ENCODE results near the gene BICDL1. TPM values are rescaled to one million over a fixed set of nuclear protein-coding genes. Genes with fewer than 3 reads are reported as not detected.

BICDL1 gene
- total and polyA plus RNA-seq, 2 of the 4 experiments (the other 2 are of a cell fraction) = not detected

GRCh38 chr12:120118321-120119061 lies 129.5 kb downstream of the BICDL1 start (continued):
- TF ChIP-seq FOS (IDR thresholded peaks at IDR 0.05; ENCODE audit: low read depth, low read length) (0 out of 2 replicates have a peak, but pooled peaks have one; percentile 9), SMC3 (IDR thresholded peaks at IDR 0.05; ENCODE audit: low read depth, low read length) (no peak), NFE2L2 (IDR thresholded peaks at IDR 0.05; ENCODE audit: low read depth, low read length) (peak; percentile 76)

DNA sequence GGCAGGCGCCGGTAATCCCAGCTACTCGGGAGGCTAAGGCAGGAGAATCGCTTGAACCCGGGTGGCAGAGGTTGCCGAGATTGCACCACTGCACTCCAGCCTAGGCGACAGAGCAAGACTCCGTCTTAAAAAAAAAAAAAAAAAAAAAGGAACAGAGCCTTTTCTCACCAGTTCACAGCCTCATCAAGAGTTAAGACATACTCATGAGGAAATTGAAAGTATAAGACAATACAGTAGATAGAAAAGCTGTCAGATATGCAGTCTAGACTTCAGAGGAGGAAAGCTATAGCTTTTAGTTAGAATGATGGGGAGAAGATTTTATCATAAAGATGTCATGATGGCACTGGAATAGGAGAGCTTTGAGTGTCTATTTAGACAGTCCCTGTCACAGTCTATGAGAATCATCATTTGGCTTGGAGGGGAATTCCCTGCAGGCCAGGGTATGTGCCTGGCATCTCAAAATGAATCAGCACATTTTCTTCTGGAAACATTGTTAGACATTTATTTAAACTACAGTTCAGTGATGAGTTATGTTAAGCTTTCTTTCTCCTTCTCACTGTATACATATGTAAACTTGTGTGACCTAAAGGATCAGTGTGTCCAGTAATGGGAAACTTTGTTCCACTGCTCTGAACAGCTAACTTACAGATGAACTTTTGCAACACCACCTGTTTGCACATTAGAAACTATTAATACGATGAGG lies 130.4 kb downstream of the BICDL1 start:
- ChIA-PET CTCF (interaction anchor here (0.9 to 1.0 kb wide), 2 partner anchors 32 to 82 kb away, joined by 3 to 6 read pairs; partner anchors contain the start of gene RPLP0), POLR2A (ENCODE audit: unreplicated experiment) (no interaction called here)
- Histone ChIP-seq H4K20me1 (ENCODE audit: insufficient read depth, low read length) (peaks cover 32% of the 10 kb centered on the region), H4K8ac (ENCODE audit: low read depth in 2 of 2, low read length in 2 of 2) (no peak overlapping the region), H3K4ac (ENCODE audit: low read depth, low read length) (no peak overlapping the region), H3K4me3 (ENCODE audit: insufficient read depth, low read depth, low read length) (no peak overlapping the region), H3K27ac (ENCODE audit: insufficient read depth, low read length) (peak overlapping the region; percentile 62; the same call in 1 of the 2 replicates), H2BK15ac (ENCODE audit: low read depth, low read length) (no peak overlapping the region), H4K5ac (ENCODE audit: low read depth, low read length) (no peak overlapping the region), H2BK20ac (ENCODE audit: low read depth, low read length) (no peak overlapping the region), H3K18ac (ENCODE audit: low read depth, low read length) (no peak overlapping the region), H2AK5ac (ENCODE audit: low read depth, low read length) (no peak overlapping the region), H2AFZ (replicated peaks; ENCODE audit: low read length, poor library complexity) (no peak overlapping the region), H3K9me3 (ENCODE audit: control insufficient read depth, insufficient read depth, low read length) (no peaks in the 10 kb centered on the region), H3K9me1 (ENCODE audit: insufficient read depth, low read length) (peaks cover 32% of the 10 kb centered on the region), H2AK9ac (replicated peaks; ENCODE audit: low read depth, low read length, poor library complexity) (no peak overlapping the region), H3K79me1 (ENCODE audit: low read depth in 1 of 2, low read length in 2 of 2) (peaks cover 19 to 53% of the 10 kb centered on the region in 2 experiments), H2BK120ac (ENCODE audit: low read depth, low read length) (no peak overlapping the region), H3K4me1 (ENCODE audit: control insufficient read depth, insufficient read depth, low read length) (peaks cover 23% of the 10 kb centered on the region), H4K91ac (ENCODE audit: insufficient read depth, low read depth, low read length) (no peak overlapping the region), H2BK5ac (ENCODE audit: low read depth, low read length, poor library complexity, severe bottlenecking) (peak overlapping the region; percentile 93), H3K36me3 (ENCODE audit: control insufficient read depth, insufficient read depth, low read length) (peaks cover 3% of the 10 kb centered on the region; the same call in 1 of the 2 replicates), H3K27me3 (ENCODE audit: control insufficient read depth, insufficient read depth, low read length) (no peaks in the 10 kb centered on the region), H3K14ac (replicated peaks; ENCODE audit: low read depth, low read length) (no peak overlapping the region), H3K9ac (ENCODE audit: low read depth, low read length) (no peak overlapping the region), H3K4me2 (ENCODE audit: low read depth, low read length) (no peak overlapping the region), H3K56ac (ENCODE audit: extremely low read depth, insufficient read depth, low read length) (no peak overlapping the region), H3K23ac (ENCODE audit: low read depth, low read length) (no peak overlapping the region)
- intact Hi-C loops (cut with micrococcal nuclease) (no loop called here), in situ Hi-C loops (cut with MboI; ENCODE audit: low sequenced_read_pairs) (loop anchor here (25.0 kb wide), 1 partner anchor 1757 kb away; the partner anchor contains the start of gene TAOK3), dilution Hi-C loops (cut with HindIII; ENCODE audit: low sequenced_read_pairs, unreplicated experiment) (no loop called here)
- 94% methylated on average over 5 of the region's 9 CpGs; no CpG with 5 or more reads in 1 of the 2 experiments for WGBS, 2 experiments (ENCODE audit: extremely low coverage in 2 of 2, insufficient read length in 1 of 2)
- DNase-seq (peak; percentile 90), ATAC-seq (ENCODE audit: low read depth) (peak; percentile 16)
- BruUV-seq (replicated peaks) = no TSS peak
- TF ChIP-seq RAD21 (IDR thresholded peaks at IDR 0.05; ENCODE audit: low read length) = no peak
- no peak for TF ChIP-seq MAZ (IDR thresholded peaks at IDR 0.05; ENCODE audit: borderline replicate concordance, low read depth, low read length)
- no peak for TF ChIP-seq MXI1 (IDR thresholded peaks at IDR 0.05; ENCODE audit: borderline replicate concordance, low read depth, low read length)
- TF ChIP-seq POLR2A (IDR thresholded peaks at IDR 0.05; ENCODE audit: low read depth, low read length) = no peak
- TF ChIP-seq SMC3 (IDR thresholded peaks at IDR 0.05; ENCODE audit: low read depth, low read length) = no peak
- TF ChIP-seq CEBPB (IDR thresholded peaks at IDR 0.05; ENCODE audit: low read depth, low read length) = peak; percentile 62
- TF ChIP-seq MAFK (IDR thresholded peaks at IDR 0.05; ENCODE audit: low read depth, low read length) = peak; percentile 81
- TF ChIP-seq NFE2L2 (IDR thresholded peaks at IDR 0.05; ENCODE audit: low read depth, low read length) = peak; percentile 93
- no peak for TF ChIP-seq CHD1 (IDR thresholded peaks at IDR 0.05; ENCODE audit: low read depth, low read length)
- peak; percentile 31; the same call in 1 of the 2 replicates for TF ChIP-seq FOS (IDR thresholded peaks at IDR 0.05; ENCODE audit: low read depth, low read length)
- no peak for TF ChIP-seq BHLHE40 (IDR thresholded peaks at IDR 0.05; ENCODE audit: low read depth, low read length)
- TF ChIP-seq, protein P1, sequence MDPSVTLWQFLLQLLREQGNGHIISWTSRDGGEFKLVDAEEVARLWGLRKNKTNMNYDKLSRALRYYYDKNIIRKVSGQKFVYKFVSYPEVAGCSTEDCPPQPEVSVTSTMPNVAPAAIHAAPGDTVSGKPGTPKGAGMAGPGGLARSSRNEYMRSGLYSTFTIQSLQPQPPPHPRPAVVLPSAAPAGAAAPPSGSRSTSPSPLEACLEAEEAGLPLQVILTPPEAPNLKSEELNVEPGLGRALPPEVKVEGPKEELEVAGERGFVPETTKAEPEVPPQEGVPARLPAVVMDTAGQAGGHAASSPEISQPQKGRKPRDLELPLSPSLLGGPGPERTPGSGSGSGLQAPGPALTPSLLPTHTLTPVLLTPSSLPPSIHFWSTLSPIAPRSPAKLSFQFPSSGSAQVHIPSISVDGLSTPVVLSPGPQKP (IDR thresholded peaks at IDR 0.05; ENCODE audit: borderline replicate concordance, low read depth, low read length) = no peak
- TF ChIP-seq RFX5 (IDR thresholded peaks at IDR 0.05; ENCODE audit: low read depth, low read length) = no peak
- TF ChIP-seq RCOR1 (IDR thresholded peaks at IDR 0.05; ENCODE audit: insufficient replicate concordance, low read length) = no peak

Measured in IMR-90 (cell line).